ENCODE data around the gene EFNA2. TPM values are rescaled to one million over a fixed set of nuclear protein-coding genes. Genes with fewer than 3 reads are reported as not detected.

The EFNA2 gene
- polyA plus RNA-seq, 2 of the 4 experiments (the other 2 are of a cell fraction), result 0.16 to 1.3 TPM

- TF ChIP-seq EHMT2 (IDR thresholded peaks at IDR 0.05; ENCODE audit: low read depth) (no peak), ZSCAN20 (CRISPR knock-in tag; IDR thresholded peaks at IDR 0.05) (no peak), CTCF (IDR thresholded peaks at IDR 0.05) (no peak), ESRRA (IDR thresholded peaks at IDR 0.05; ENCODE audit: borderline replicate concordance, low read length) (no peak), ZNF302 (CRISPR knock-in tag; IDR thresholded peaks at IDR 0.05) (no peak), SMC3 (IDR thresholded peaks at IDR 0.05) (no peak), MAZ (IDR thresholded peaks at IDR 0.05; ENCODE audit: borderline replicate concordance, low read depth, low read length) (no peak), TP53 (CRISPR knock-in tag; IDR thresholded peaks at IDR 0.05) (no peak), EP300 (IDR thresholded peaks at IDR 0.05) (no peak), JUN (IDR thresholded peaks at IDR 0.05) (no peak), E2F6 (IDR thresholded peaks at IDR 0.05; ENCODE audit: borderline replicate concordance, low read depth) (no peak), ZC3H11A (IDR thresholded peaks at IDR 0.05) (no peak), RARB (CRISPR knock-in tag; IDR thresholded peaks at IDR 0.05) (no peak), NPAS2 (CRISPR knock-in tag; IDR thresholded peaks at IDR 0.05; ENCODE audit: borderline replicate concordance) (no peak)
- no peaks in the 10 kb centered on the region for H3K9me3 ChIP-seq
- H3K27ac ChIP-seq, result no peak overlapping the region
- DNase-seq (ENCODE audit: low read depth in 1 of 2, low spot score in 1 of 2) (no peak), ATAC-seq (no peak), FAIRE-seq (no peak)
- POLR2A ChIA-PET, result no interaction called here
- peaks cover 8% of the 10 kb centered on the region; the same call in 2 of the 3 replicates for H3K4me1 ChIP-seq
- CTCF ChIA-PET, result no interaction called here
- 87% methylated on average over 8 of the region's 8 CpGs for WGBS (ENCODE audit: missing lambda C conversion rate)
- H3K4me2 ChIP-seq, result no peak overlapping the region
- H3K4me3 ChIP-seq, result no peak overlapping the region
These were observed 12.6 kb downstream of the EFNA2 start for GRCh38 chr19:1298235-1298634.

GRCh38 chr19:1299801-1300200, 14.1 kb downstream of the EFNA2 start:
- WGBS (ENCODE audit: missing lambda C conversion rate), result 75% methylated on average over 13 of the region's 34 CpGs
- Histone ChIP-seq H3K4me2 (no peak overlapping the region), H3K4me1 (peaks cover 8% of the 10 kb centered on the region; the same call in 2 of the 3 replicates), H3K27ac (no peak overlapping the region), H3K4me3 (no peak overlapping the region), H3K9me3 (no peaks in the 10 kb centered on the region)
- ChIA-PET POLR2A (no interaction called here), CTCF (no interaction called here)
- no peak for ATAC-seq
- no peak for DNase-seq (ENCODE audit: low read depth in 1 of 2, low spot score in 1 of 2)
- TF ChIP-seq ZSCAN20 (CRISPR knock-in tag; IDR thresholded peaks at IDR 0.05) (no peak), HES2 (IDR thresholded peaks at IDR 0.05) (no peak), FOXS1 (CRISPR knock-in tag; IDR thresholded peaks at IDR 0.05) (no peak), REST (IDR thresholded peaks at IDR 0.05) (no peak), TP53 (CRISPR knock-in tag; IDR thresholded peaks at IDR 0.05) (no peak), JUNB (IDR thresholded peaks at IDR 0.05) (no peak), USF2 (IDR thresholded peaks at IDR 0.05) (no peak)
- FAIRE-seq, result no peak

Measured in A549 (cell line).